DMS 273 treated with DMSO at 0.1 percent for 48 hours (cell line): Measurements from ENCODE around the gene PLA2G7.
"Not testable (repeated sequence)": the region's sequence is repeated elsewhere in the genome, so short reads cannot be mapped to it uniquely, and the experiment has no call there.

Experiments
- DNase-seq: peaks from one replicate; lab custom pipeline; 2025; lab: John Stamatoyannopoulos, UW

Gene PLA2G7

DNA sequence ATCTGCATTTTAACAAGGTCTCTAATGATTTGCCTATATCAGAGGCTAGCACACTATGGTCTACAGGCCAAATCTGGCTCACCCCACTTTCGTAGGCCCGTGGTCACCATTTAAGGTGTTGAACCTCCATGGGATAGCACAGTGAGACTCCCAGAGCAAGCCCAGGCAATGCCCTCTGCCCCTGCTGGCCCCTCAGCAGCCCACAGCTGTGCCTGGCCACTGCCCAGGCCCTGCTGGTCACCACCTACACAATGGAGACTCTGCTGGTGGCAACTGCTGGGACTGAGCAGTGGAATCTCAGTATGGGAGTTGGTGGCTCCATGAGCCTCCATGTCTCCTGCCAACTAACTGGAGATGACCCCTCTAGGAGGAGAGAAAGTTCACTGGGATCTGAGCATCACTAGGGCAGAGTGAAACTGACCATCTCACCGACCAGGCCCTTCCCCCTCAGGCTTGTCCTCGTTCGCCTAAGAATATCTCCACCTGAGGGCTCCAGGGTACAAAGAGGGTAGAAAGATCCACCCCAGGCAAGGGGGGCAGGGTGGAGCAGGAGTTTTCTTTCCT, 13.8 kb upstream of the PLA2G7 start:
- no peak for DNase-seq

DNA sequence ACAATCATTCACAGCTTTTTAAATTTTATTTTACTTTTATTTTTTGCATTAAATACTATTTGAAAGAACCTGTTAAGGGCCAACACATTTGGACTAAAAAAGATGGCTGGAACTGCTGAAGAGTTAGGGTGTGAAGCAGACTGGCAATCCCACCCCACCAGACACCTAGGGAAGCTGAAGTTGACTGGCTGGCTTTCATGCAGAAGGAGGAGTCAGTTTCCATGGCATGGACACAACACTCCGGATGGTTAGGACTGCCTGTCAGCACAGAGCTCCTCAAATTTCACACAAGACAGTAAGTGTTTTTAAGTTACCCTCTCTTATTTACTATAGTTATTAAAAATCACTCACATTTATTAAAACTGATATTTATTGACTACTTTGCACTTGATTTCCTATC, 11.5 kb upstream of the PLA2G7 start, which contains the start of gene ANKRD66:
TSS of gene ANKRD66 (plus strand) at position 238 of the 400 bp plus-strand sequence. CDS start 5,016 bp downstream, outside the sequence.
- DNase-seq, result no peak

DNA sequence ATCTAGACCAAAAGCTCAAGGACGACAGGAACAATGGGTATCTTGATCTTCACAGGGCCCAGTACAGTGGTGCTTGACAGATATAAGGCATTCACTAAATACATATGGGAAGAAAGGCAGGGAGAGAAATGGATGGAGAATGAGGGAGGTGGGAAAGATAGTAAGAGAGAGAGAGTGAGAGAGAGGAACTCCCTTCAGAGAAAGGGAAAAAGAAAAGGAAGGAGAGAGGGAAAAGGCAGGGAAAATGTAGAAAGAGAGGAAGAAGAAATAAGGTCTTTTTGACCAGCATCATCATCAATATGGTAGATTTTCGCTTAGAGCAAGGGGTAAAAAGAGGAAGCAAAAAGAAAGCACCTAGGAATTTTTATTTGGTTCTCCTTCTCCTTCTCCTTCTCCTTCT, 10.8 kb upstream of the PLA2G7 start:
- DNase-seq, result no peak

DNA sequence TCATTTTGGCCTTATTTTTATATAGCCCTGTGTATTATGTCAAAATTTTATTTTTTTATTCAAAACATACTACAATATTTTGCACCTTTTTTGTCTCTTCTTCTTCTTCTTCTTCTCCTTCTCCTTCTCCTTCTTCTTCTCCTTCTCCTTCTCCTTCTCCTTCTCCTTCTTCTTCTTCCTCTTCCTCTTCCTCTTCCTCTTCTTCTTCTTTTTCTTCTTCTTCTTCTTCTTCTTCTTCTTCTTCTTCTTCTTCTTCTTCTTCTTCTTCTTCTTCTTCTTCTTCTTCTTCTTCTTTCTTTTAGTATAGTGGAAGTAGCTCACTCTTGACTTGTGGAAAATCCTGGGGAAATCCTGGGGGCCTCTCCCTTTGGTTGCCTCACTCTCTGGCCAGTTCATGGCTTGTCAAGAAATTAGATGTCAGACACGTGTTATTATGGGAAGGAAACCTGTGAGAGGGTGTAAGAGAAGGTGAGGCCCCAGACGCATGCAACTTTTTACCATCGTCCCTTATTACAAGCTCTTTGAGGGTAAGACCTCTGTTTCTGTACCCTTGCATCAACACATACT, 9.1 kb upstream of the PLA2G7 start:
- DNase-seq, result not testable (repeated sequence)

DNA sequence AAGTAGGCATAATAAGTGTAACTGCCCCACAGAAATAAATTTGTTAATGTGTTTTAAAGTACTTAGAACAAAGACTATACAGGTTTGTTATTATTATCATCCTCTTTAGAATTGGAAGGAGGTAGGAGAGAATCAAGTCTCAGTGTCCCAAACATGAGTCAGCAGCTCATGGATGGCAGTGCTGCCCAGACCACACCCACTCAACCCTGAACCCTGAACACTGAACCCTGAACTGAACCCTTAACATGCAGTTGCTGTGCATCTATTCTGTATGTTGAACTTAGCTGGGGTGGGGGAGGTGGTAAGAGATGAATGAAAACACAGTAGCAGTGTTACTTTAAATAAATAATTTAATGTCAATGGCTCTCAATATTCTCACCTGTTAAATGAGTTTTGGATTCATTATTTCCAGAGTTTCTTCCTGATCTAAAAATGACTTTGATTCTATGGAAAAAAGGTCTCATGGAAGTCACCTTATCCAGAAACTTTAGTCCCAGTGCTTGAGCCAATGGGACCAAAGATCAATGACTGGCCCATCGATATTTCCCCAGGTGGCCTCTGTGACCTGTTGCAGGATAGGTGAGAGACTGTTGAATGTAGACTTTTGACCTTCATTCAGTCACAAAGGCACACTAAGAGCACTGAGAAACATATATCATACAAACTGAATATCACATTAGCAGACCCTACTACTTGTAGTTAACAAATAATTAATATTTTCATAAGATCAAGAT, 8.4 kb upstream of the PLA2G7 start:
- DNase-seq, result no peak

DNA sequence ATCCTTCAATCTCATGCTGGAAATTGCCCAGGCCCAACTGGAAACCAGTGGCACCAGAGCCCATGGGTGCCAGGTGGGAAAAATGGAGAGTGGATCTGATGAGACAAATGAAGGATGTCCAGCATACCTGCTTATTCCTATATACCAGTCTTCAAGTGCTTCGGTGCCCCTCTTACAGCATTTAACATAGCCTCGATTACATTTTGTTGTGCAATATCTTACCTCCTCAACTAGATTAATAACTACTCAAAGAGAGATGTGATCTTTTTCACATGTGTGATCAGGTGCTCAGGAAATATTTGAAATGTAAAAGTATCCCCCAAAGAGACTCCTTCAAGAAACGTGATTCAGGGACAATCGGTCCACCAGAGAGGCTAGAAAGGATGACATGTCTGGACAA, 6.7 kb upstream of the PLA2G7 start:
- DNase-seq, result no peak

DNA sequence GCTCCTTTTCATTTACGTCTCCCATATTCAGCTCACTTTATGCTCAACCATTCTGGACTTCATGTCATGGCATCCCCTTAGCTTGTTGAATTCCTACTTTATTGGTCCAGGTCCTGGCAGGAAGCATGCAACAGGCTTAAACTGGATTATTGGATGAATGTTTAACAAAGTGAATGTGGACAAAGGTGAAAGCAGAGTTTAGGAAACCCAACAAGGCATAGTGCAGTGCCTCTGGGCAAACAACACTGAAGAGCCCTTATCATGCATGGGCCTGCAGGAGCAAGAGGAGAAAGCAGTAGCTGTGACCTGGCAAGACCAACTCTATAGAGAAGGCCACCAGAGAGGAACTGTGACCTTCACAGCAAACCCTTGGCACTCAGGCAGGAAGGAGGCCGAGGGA, 6.3 kb upstream of the PLA2G7 start:
- DNase-seq, result no peak

DNA sequence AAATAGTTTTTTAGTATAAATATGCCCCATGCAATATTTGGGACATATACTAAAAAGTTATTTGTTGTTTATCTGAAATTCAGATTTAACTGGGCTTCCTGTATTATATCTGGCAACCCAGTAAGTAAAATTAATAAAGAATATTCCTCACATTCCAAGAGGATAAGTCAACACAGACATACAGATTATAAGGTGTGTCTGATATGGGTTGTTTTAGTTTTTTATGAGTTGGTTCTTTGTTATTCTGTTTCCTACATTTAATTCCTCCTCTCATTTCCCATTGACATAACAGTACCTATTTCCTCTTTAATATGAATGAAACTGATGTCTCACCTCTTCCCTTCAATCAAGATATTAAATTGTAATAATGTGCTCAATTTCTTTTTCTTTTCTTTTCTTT, 1.7 kb upstream of the PLA2G7 start:
- no peak for DNase-seq

DNA sequence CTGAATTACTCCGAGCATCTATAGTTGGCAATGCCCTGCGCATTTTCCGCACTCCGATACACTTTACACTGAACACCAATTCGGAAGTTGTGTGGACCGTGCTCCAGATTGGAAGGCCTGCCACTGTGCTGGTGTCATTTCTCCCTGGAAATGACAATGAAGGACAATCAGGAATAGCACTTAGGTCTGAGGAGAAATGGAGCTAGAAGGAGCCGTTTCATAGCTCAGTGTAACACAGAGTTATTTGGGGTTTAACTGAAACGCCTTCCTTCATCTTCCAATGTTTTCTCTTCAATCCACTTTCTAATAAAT, 501 bp upstream of the PLA2G7 start:
- DNase-seq, result no peak

DNA sequence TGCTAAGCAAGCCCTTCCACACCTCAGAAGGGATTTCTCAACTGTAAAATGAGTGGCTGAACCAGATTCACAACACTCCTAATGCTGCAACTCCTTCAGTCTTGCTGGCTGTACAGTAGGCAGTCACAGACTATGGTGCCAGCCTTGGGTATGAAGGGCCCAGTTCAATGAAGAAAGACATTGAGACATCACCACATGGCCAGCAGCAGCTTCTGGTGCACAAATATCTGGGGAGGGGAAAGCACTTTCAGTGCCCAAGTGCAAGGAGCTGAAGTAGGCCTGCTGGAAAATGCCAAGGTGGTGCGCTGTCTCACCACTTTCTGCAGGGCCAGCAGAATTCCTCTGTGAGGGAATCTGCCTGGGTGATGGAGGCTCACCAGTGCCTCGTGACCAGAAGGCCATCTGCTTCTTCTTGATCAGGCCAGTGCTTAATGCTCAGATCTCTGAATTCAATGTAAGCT, 1.8 kb downstream of the PLA2G7 start:
- no peak for DNase-seq

DNA sequence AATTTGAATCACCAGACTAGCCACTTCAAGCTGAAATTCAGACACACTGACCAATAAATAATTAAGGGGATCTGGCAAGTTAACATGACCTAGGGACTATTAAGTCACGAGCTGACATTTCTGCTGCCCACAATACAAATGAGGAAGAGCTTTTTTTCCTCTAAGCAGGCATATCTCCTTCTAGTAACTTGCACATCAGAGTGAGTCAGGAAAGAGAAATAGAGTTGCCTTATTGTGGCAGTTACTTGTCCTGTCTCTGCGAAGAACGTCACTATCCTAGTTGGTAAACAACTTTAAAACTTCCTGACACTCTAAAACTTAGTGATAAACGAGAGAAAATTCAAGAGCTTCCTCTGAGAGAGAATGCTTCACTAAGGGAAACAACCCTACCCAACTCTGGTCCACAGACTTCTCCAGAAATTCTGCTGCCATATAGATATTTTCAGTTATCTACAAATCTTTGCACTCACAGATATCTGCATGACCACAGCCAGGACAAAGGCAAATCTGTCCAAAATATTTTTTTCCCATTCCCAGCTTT, 4.2 kb downstream of the PLA2G7 start:
- no peak for DNase-seq

DNA sequence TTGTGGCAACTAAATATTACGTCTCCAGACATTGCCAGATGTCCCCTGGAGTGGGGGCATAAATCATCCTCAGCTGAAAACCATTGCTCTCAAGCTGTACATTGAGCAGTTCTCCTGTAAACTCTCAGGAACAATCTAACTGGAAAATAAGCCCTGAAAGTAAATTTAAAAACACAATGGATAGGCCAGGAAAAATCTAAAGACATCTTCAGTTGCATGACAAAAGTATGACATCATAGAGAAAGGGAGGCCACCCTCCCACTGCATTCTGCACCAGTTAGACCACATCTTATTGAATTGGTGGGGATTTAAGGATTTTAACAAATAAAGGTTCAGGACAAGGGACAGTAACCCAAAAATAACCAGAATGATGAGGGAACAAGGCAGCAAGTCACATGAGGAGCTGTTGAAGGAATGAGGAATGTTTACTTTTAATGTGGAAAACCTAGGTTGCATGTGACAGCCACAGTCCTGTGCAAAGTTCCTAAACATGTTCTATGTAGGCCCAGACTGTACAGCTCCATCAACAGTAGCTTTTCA, 5.3 kb downstream of the PLA2G7 start:
- no peak for DNase-seq

DNA sequence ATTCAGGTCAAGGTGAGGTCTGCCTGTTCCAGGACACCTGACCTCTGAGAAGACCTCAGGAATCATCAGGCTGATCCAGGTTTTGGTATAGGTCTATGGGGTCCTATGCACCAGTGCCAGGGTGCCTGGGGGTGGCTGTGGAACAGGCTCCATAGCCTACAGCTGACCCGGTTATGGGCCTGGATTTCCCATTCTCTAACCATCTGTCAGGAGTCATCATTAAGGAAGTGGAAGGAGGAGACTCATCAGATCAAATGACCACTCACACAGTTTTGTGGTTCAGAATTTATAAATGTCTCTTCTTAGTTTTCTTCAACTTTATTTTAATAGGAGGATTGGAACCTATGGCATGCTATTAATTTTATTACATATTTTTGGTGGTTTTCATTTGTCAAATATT, 14.8 kb downstream of the PLA2G7 start:
- no peak for DNase-seq

DNA sequence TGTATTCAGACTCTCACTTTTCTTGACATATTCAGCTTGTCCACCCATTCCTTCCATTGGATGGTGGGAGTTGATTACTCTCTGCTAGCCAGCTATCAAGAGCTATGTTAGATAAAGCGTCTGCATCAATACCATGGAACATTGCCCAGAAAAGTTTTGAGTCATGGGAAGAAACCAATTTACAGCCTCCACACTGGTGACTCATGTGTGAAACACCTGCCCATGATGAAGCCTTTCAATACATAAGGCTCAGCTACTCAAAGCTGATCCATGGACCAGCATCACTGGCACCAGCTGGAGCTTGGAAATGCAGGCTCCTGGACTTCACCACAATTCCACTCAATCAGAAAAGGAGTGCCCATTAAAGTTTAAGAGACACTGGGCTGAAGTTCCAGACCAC, 16.1 kb downstream of the PLA2G7 start:
- no peak for DNase-seq

DNA sequence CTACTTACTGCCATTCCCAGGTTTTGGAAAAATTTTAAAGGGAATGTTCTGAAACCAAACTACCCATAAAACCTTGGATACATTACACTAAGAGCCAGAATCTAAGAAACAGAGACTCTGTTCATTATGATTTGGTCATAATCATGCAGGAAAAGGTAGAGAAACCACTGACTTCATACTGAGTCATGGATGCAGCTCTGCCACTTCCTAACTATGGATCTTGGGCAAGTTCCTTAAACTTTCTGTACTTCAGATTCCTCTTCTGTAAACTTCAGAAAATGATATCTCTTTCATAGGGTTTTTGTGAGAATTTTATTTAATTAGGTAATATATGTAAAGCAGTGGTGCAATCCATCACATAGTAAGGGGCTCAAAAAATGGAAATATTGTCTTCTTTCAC, 20.0 kb downstream of the PLA2G7 start:
- DNase-seq, result no peak

DNA sequence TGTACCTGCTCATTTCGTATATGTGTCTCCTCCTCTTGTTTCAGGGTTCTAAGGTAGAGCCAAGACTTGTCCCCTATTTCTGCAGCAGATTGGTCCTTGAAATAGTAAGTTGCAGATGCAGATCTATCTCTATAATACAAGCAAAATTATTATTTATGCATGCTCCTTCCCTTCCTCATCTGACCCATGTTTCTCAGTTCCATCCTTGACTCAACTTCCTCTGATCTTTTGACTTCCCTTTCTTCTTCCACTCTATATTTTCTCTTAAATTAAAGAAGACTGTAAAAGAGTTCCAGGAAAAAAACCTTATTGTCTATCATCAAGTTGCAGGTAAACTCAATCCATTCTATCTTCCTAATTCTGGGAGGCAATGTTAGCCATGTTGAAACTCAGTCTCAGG, 23.7 kb downstream of the PLA2G7 start:
- no peak for DNase-seq

DNA sequence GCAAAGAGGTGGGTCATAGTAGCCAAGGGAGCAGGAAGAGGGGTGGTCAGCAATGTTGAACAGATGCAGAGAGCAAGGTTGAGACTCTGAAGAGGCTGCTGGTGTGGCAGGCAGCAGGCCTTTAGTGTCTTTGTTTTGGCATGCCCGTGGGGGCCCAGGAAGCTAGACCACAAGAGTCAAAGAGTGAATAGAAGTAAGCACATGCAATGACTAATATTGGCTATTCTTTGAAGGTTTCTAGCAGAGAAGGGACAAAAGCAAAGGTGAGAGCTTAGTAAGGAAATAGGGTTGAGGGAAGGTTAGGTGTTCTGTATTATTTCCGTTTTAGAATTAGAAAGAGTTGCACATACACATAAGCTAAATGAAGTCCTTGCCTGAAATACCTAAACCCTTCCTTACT, 28.7 kb downstream of the PLA2G7 start:
- DNase-seq, result no peak

DNA sequence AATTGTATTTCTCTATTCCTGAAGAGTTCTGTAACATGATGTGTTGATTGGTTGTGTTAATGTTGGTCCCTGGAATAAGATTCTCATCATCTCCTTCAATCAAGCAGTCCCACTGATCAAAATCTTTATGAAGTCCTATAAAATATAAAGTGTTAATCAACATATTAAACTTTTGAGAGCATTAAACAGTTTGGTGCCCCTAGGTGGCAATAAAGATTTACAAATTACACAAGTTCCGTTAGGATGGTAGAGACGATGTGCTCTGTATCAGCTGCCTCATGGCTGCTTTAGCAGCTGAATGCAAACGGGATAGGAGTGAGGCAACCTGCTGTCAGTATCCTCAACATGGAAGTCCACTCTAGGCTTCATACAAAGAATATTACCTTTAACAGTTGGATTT, 30.6 kb downstream of the PLA2G7 start:
- DNase-seq, result peak; percentile 18

DNA sequence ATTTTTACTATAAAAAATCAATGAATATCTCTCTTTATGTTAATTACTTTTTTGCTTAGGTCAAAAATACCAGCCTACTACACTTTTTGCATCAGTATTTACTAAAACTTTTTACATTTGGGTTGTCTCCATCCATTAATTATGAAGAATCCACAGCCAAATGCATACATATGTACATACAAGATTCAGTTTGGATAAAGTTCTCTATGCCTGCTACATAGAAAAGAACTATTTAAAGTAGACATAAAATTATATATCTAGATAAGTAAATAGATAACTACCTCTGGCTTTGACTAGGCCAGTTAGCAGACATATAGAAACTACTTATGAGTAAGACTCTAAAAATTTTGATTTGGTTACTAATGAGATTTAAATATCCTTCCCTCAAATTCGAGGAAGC, 35.2 kb downstream of the PLA2G7 start:
- no peak for DNase-seq

DNA sequence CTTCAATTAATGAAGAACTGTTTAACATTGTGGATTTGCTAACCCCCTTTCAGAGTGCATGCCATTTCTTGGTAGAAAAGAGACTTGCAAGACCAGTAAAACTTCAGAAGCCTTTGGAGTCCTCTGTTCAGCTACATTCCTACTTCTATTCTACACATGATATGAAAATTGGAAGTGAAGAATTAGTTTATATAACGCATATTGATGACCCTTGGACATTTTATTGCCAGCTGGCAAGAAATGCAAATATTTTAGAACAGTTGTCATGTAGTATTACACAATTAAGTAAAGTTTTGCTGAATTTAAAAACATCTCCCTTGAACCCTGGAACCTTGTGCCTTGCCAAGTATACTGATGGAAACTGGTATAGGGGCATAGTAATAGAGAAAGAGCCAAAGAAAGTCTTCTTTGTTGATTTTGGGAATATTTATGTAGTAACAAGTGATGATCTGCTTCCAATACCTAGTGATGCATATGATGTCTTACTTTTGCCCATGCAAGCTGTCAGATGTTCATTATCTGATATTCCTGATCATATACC, 44.2 kb downstream of the PLA2G7 start:
- DNase-seq, result no peak

DNA sequence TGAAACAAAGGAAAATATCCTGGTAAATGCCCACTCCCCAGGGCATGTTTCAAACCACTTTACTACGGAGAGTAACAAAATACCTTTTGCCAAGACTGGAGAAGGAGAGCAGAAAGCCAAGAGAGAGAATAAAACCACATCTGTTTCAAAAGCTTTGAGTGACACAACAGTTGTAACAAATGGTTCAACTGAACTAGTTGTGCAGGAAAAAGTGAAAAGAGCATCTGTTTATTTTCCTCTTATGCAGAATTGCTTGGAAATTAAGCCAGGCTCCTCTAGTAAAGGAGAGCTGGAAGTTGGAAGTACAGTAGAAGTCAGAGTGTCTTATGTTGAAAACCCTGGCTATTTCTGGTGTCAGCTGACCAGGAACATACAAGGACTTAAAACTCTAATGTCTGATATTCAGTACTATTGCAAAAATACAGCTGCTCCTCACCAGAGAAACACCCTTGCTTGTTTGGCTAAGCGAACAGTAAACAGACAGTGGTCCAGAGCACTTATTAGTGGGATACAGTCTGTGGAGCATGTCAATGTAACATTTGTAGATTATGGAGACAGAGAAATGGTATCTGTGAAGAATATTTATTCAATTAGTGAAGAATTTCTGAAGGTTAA, 44.9 kb downstream of the PLA2G7 start:
- DNase-seq, result no peak

DNA sequence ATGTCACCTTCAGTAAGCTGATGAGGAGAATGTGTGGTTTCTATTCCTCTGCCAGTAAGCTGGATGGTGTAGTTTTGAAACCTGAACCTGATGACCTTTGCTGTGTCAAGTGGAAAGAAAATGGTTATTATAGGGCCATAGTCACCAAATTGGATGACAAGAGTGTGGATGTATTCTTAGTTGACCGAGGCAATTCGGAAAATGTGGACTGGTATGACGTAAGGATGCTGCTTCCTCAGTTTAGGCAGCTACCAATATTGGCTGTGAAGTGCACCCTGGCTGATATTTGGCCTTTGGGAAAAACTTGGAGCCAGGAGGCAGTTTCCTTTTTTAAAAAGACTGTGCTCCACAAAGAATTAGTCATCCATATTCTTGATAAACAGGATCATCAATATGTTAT, 45.5 kb downstream of the PLA2G7 start:
- DNase-seq, result no peak

DNA sequence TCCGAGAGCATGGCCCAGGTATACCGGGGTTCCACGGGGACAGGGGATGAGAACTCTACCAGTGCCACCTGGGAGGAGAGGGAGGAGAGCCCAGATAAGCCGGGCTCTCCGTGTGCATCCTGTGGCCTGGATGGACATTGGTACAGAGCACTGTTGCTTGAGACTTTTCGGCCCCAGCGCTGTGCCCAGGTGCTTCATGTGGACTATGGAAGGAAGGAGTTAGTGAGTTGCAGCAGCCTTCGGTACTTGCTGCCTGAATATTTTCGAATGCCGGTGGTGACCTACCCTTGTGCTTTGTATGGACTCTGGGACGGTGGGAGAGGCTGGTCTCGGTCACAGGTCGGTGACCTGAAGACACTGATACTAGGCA, 46.2 kb downstream of the PLA2G7 start:
- no peak for DNase-seq
